ENCODE data around the gene C1orf105.

Gene C1orf105

GRCh38 chr1:172512591-172512990 lies 92.1 kb downstream of the C1orf105 start:
- no peak for TF ChIP-seq CTCF (IDR thresholded peaks at IDR 0.05; ENCODE audit: low read depth, low read length, missing control alignments)
- DNase-seq (ENCODE audit: extremely low read depth, low read depth): no peak
- H3K4me3 ChIP-seq (replicated peaks; ENCODE audit: low read depth, low read length): no peak overlapping the region

DNA sequence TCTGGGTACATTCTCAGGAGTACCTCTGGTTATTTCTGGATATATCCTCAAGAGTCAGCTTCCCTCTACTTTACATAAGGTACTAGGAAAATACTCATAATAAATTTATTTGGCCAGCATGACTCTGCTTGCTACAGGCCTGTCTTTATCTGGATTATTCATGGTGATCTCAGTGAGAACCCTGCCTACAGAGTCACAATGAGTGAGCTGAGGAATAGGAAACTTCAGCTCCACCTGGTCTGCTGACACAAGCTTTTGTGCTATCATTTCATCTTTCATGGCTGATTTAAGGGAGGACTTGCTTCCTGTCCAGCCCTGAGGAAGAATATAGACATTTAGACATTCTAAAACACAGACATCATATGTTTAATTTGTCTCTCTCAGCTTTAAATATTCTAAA lies 93.0 kb downstream of the C1orf105 start:
- H3K4me3 ChIP-seq (replicated peaks; ENCODE audit: low read depth, low read length): no peak overlapping the region
- DNase-seq (ENCODE audit: extremely low read depth, low read depth): no peak
- TF ChIP-seq CTCF (IDR thresholded peaks at IDR 0.05; ENCODE audit: low read depth, low read length, missing control alignments): no peak

GRCh38 chr1:172514108-172514507 lies 93.6 kb downstream of the C1orf105 start:
- H3K4me3 ChIP-seq (replicated peaks; ENCODE audit: low read depth, low read length): no peak overlapping the region
- no peak for TF ChIP-seq CTCF (IDR thresholded peaks at IDR 0.05; ENCODE audit: low read depth, low read length, missing control alignments)
- DNase-seq (ENCODE audit: extremely low read depth, low read depth): no peak

GRCh38 chr1:172515436-172515835 lies 95.0 kb downstream of the C1orf105 start:
- DNase-seq (ENCODE audit: extremely low read depth, low read depth): no peak
- TF ChIP-seq CTCF (IDR thresholded peaks at IDR 0.05; ENCODE audit: low read depth, low read length, missing control alignments): no peak
- no peak overlapping the region for H3K4me3 ChIP-seq (replicated peaks; ENCODE audit: low read depth, low read length)

DNA sequence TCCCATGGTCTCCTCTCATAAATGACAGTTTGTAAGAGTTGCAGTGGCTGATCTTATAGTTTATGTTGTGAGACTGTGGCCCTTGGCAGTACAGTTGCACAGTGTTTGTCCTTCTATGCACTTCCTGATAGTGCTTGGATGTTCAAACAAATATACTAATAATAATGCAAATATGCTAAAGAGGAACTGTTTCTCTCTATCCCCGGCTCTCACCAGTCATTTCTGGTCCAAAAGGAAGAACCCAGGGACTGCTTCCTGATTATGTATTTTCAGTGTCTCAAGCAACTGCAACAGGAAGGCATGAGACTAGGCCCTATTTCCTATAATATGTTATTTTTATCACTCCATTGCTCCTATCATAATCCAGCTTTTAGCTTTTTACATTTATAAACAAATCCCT lies 95.4 kb downstream of the C1orf105 start:
- no peak for TF ChIP-seq CTCF (IDR thresholded peaks at IDR 0.05; ENCODE audit: low read depth, low read length, missing control alignments)
- no peak for DNase-seq (ENCODE audit: extremely low read depth, low read depth)
- H3K4me3 ChIP-seq (replicated peaks; ENCODE audit: low read depth, low read length): no peak overlapping the region

GRCh38 chr1:172517081-172517480 lies 96.6 kb downstream of the C1orf105 start:
- no peak overlapping the region for H3K4me3 ChIP-seq (replicated peaks; ENCODE audit: low read depth, low read length)
- TF ChIP-seq CTCF (IDR thresholded peaks at IDR 0.05; ENCODE audit: low read depth, low read length, missing control alignments): no peak
- no peak for DNase-seq (ENCODE audit: extremely low read depth, low read depth)

DNA sequence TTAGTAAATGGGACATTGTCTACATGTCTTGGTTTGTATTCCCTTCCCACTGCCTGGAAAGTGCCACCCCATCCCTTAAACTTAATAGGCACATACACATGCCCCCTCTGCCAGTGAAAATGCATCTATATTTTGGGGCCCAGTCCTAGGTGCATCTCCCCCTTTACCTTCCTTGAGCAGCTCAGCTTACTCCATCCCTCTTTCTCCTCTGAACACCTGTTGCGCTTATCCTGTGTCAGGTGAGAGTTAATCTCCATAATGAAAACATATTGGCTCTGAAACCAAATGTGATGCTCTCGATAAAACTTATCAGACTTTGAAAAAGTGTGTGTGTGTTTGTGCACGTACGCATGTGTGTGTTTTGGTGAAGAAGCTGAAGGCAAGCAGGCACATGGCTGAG lies 97.1 kb downstream of the C1orf105 start:
- no peak for DNase-seq (ENCODE audit: extremely low read depth, low read depth)
- TF ChIP-seq CTCF (IDR thresholded peaks at IDR 0.05; ENCODE audit: low read depth, low read length, missing control alignments): no peak
- H3K4me3 ChIP-seq (replicated peaks; ENCODE audit: low read depth, low read length): no peak overlapping the region

All from HFF-Myc (cell line).